Tracheal epithelial cell (primary cell): ENCODE measurements around the gene NHP2. TPM values are rescaled to one million over a fixed set of nuclear protein-coding genes. Genes with fewer than 3 reads are reported as not detected.

Experiments
- total RNA-seq: library from RNA; depleted of rRNA; stranded (reverse); fragments of >200 nt; gene quantifications from 2 replicates; pipeline ENCODE4 v1.2.1, GENCODE V29; 2014

NHP2 gene
- total RNA-seq = 155 and 174 TPM in 2 replicates

DNA sequence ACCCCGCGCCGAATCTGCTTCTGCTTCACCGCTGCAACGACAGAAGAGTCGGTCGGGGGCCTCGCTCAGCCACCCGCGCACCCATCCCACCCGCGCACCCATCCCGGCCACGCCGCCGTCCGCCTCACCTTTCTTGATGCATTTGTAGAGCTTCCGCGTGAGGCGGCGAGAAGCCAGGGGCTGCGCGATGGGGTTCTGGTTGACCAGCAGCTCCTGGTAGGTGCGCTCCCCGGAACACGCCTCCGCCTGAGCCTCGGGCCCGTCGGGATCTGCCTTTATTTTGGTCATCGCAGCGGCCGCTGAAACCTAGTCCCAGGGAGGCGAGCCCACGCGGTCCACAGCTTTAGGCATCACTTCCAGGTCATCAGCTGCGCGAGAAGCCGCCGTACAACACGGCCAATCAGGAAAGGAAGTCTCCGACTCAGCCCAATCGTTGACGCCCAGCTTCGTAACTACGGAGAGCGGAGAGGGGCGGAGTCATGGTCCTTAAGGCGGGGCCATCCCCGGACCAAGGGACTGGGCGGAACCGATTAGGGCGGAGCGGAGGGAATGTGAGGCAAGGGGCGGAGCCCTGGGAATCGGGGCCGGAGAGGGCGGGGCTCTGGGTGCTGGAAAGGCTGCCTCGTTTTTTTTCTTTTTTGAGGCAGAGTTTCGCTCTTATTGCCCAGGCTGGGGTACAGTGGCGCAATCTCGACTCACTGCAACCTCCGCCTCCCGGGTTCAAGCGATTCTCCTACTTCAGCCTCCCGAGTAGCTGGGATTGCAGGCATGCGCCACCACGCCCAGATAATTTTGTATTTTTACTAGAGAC lies at the start of gene NHP2:
NHP2 (minus strand) TSS at position 356 of the 811 bp plus-strand sequence; CDS start at position 288, 68 bp downstream.

DNA sequence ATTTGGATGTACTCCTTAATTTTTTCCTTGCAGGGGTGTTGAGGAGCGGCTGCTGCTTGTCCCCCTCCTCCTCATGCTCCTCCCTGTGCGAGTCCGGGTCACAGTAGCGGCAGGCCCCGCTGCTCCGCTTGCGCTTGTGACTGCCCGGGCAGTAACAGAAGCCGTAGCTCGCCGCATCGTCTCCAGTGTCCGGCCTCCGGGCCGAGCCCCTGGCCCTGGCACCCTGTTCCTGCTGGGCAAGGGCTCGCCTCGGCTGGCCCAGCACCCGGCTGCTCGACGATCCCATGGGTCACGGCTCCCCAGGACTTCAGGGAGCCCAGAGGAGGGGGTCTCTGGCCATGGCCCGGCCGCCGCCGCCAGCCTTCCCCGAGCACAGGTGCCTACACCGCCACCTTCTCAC lies 33.3 kb upstream of the NHP2 start, which contains the start of gene GMCL2:
GMCL2 (minus strand) TSS at position 358 of the 400 bp plus-strand sequence; CDS start at position 286, 72 bp downstream.

DNA sequence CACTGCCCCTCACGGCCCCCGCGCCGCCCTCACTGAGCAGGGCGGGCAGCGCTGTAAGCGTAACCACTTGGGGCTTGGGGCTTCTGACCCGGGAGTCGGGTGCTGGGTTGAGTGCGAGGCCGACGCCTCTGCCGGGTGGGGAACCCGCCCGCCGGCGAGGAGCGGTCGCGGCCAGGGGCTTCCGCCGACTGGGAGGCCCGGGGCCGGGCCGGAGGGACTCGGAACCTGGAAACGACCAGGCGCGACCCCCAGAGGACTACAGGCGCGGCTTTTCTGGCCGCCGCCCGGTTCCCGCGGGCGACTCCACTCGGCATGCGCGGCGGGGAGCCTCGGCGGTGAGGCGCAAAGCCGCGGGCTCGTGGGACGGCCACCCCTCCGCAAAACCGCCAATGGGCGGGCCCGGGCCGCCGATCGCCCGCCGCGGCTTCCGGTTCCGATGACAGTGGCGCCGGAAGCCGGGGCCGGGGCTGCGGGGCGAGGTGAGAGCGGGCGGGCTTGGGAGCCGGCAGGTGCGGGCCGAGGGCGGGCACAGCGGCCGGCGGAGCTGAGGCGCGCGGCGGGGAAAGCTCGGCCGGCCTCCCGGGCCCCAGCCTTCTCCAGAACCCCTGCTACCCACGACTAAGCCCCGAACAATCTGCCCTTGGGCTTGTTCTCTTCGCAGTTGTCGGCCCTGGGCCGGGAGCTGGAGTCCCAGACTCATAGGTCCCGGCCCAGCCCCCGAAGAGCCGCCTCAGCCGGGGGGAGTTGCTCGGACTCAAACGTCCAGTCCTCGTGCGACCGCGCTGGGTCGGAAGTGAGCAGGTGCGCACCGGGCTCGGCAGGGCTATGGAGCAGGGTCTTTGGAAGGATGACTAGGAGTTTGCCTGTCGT lies 22.9 kb downstream of the NHP2 start, which contains the start of gene RMND5B:
RMND5B (plus strand) TSS at position 439 of the 870 bp plus-strand sequence. CDS start 7,106 bp downstream, outside the sequence.

GRCh38 chr5:178113141-178113787 lies 40.4 kb downstream of the NHP2 start, which contains the start of gene N4BP3:
N4BP3 (plus strand) TSS chr5:178113532; CDS start chr5:178119584, 6,052 bp downstream.

Other genes starting within 250 kb of the NHP2 start
- not detected in 2 replicates for gene PROP1, start 157.6 kb downstream of the NHP2 start, total RNA-seq
- gene N4BP3, start 40.4 kb downstream of the NHP2 start, total RNA-seq = 3.8 and 4.8 TPM in 2 replicates
- gene RMND5B, start 22.9 kb downstream of the NHP2 start, total RNA-seq = 25.2 and 33.0 TPM in 2 replicates
- not detected in 2 replicates for gene GMCL2, start 33.5 kb upstream of the NHP2 start, total RNA-seq
- gene HNRNPAB, start 50.6 kb upstream of the NHP2 start, total RNA-seq = 45.0 and 50.1 TPM in 2 replicates
- 16.2 and 24.8 TPM in 2 replicates for gene PHYKPL, start 78.9 kb upstream of the NHP2 start, total RNA-seq